ENCODE measurements around the gene CPNE4.

CPNE4 gene

DNA sequence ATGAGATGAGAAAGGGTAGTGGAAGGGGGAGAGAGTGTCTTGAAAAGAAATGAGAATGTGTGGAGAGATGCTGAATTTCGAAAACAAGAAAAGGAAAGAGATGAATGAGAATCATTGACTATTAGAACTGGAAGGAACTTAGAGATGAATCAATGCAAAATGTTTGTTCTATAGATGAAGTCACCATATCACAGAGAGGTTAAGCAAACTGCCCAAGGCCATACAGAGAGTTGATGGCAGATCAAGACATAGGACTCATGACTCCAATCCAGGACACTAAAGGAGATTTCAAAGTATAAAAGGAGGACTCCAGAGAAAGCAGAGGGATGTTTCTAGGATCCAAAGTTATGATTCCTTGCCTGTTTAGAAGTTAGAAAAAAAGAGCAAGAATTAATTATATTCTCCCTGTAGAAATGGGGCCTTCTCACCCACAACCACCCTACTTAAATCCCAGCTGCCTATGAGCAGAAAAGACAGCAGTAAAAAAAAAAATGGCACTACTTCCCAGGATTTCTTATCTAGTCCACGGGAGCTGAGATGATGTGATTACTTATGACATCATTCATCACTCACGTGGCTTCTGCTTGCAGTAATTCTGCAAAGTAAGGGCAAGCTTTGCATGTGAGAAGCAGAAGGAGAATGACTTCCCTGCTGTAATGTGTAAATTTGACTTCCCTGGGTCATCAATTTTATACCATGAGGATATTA lies 321.2 kb downstream of the CPNE4 start:
- H3K4me3 ChIP-seq (ENCODE audit: low read depth, low read length): no peak overlapping the region
- no peak for DNase-seq (ENCODE audit: low read depth)
- TF ChIP-seq, protein P1, sequence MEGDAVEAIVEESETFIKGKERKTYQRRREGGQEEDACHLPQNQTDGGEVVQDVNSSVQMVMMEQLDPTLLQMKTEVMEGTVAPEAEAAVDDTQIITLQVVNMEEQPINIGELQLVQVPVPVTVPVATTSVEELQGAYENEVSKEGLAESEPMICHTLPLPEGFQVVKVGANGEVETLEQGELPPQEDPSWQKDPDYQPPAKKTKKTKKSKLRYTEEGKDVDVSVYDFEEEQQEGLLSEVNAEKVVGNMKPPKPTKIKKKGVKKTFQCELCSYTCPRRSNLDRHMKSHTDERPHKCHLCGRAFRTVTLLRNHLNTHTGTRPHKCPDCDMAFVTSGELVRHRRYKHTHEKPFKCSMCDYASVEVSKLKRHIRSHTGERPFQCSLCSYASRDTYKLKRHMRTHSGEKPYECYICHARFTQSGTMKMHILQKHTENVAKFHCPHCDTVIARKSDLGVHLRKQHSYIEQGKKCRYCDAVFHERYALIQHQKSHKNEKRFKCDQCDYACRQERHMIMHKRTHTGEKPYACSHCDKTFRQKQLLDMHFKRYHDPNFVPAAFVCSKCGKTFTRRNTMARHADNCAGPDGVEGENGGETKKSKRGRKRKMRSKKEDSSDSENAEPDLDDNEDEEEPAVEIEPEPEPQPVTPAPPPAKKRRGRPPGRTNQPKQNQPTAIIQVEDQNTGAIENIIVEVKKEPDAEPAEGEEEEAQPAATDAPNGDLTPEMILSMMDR (IDR thresholded peaks at IDR 0.05; ENCODE audit: low read depth, low read length, missing control alignments): no peak
- in situ Hi-C loops (cut with HindIII; ENCODE audit: low sequenced_read_pairs): no loop called here

DNA sequence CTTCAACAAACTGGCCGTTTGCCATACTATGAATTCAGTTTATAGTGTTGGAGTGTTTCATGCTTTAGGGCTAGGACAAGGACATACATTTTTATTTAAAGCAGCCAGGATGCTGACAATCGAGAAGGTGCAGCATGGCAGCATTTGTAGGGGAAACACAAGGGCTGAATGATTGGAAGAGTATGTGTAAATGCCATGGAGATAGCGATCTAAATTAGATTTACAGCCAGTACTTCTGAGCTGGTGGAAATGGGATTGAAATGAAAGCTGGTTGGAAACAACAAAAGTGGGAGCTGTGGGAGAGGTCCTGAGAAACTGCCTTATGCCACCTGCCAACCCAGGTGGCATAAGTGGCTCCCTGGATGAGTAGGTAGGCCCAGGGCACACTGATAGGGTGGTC lies 322.2 kb downstream of the CPNE4 start:
- H3K4me3 ChIP-seq (ENCODE audit: low read depth, low read length): no peak overlapping the region
- no peak for DNase-seq (ENCODE audit: low read depth)
- TF ChIP-seq, protein P1 (IDR thresholded peaks at IDR 0.05; ENCODE audit: low read depth, low read length, missing control alignments): no peak
- in situ Hi-C loops (cut with HindIII; ENCODE audit: low sequenced_read_pairs): no loop called here

DNA sequence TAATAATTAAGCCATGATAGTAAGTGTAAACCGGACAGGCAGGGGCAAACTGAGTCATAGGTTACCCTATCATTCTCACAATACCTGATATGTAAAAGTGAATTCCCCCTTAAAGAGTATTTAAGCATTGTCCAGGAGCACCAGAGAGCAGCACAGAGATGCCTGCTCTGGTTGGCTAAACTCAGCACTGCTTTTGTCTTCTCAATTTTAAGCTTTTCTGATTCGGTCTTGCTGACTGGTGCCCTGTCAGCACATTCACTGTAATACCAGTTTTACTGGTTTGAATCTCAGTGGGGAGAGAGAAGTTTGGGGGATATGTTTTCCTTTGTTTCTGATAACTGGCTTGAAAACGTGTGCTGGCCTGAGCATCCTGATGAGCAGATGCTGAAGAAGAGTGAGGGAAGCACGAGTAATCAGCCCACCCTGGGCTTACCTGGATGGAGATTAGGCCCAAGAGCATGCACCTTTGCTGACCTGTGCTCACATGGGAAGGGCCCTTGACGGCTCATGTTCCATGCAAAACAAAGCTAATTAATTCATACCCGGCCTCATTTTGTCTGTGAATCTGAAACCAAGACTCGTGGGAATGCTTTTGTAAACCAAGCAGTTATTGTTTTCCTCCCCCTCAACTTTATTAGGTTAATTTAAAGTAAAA lies 323.6 kb downstream of the CPNE4 start:
- TF ChIP-seq, protein P1 (IDR thresholded peaks at IDR 0.05; ENCODE audit: low read depth, low read length, missing control alignments): no peak
- no peak overlapping the region for H3K4me3 ChIP-seq (ENCODE audit: low read depth, low read length)
- no peak for DNase-seq (ENCODE audit: low read depth)
- in situ Hi-C loops (cut with HindIII; ENCODE audit: low sequenced_read_pairs): no loop called here

DNA sequence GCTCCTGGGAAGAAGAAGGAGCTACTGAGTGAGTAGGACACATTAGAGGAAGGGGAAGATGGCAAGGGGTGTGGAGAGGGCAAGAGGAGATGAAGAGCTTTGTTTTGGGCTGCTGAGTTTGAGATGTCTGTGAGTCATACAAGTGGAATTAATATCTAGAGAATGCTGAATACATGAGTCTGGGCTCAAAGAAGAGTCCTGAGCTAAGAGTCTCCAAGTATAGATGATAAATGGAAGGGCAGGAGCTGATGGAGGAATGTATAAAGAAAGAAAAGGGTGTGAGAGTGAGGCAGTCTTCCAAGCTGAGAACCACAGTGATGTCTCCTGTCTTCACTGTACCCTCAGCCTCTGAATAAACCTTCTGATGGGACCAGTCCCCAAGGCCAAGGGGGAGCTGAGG lies 326.6 kb downstream of the CPNE4 start:
- no peak overlapping the region for H3K4me3 ChIP-seq (ENCODE audit: low read depth, low read length)
- TF ChIP-seq, protein P1 (IDR thresholded peaks at IDR 0.05; ENCODE audit: low read depth, low read length, missing control alignments): no peak
- in situ Hi-C loops (cut with HindIII; ENCODE audit: low sequenced_read_pairs): no loop called here
- no peak for DNase-seq (ENCODE audit: low read depth)

DNA sequence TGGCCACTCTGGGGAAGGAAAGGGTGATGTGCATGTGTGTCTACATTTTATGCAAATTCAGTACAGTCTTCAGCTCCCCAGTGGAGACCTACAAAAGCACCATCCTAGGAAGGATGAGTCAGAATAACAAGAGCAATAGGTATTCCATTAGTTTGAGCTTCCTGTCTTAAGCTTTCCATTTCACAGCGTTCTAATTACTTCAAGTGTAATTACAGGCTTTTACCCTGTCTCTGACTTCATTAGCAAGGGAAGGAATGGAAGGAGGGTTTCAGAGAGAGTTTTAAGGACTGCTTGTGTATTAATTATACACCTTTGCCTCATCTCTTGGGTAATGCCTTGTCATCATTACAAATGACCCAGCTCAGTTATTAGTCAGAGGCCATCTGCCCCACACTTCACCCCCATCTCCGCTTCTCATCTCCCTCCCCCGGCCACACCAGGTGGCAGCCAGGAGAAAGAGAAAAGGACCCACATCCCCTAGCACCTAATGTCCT lies 329.2 kb downstream of the CPNE4 start:
- TF ChIP-seq, protein P1 (IDR thresholded peaks at IDR 0.05; ENCODE audit: low read depth, low read length, missing control alignments): no peak
- no peak for DNase-seq (ENCODE audit: low read depth)
- in situ Hi-C loops (cut with HindIII; ENCODE audit: low sequenced_read_pairs): no loop called here
- H3K4me3 ChIP-seq (ENCODE audit: low read depth, low read length): no peak overlapping the region

DNA sequence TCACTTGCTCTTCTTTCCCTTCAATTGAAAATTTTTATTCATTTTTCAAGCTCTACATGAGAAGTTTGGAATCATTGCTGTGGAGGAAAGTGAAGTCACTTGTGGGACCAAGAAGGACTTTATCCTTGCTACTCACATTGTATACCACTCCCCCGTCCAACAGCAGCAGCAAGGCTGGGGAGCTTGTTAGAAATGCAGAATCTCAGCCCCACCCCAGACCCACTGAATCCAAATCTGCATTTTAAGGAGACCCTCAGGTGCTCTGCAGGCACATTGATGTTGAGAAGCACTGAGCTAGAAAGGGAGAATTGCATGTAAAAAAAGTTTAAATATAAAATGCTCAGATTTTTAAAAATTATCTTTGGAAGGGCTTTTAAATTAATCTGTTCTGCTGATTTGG lies 329.7 kb downstream of the CPNE4 start:
- H3K4me3 ChIP-seq (ENCODE audit: low read depth, low read length): no peak overlapping the region
- no peak for DNase-seq (ENCODE audit: low read depth)
- in situ Hi-C loops (cut with HindIII; ENCODE audit: low sequenced_read_pairs): no loop called here
- TF ChIP-seq, protein P1 (IDR thresholded peaks at IDR 0.05; ENCODE audit: low read depth, low read length, missing control alignments): no peak
